Esophagus squamous epithelium (tissue), 4 donors: ENCODE data around the gene CHN2.

Experiments
- CTCF ChIP-seq, 6 experiments: fragments of 450-650 bp in 4 of 6; fragments of 200-600 bp in 2 of 6; sonication (generic) in 2 of 6; IDR thresholded peaks; one replicate each; pipeline ENCODE4 v1.5.1; 2016 to 2019; ENCODE audit warnings: antibody characterized with exemption in 6 of 6, mild to moderate bottlenecking in 4 of 6, moderate library complexity in 4 of 6
- POLR2A ChIP-seq, 4 donors: fragments of 450-650 bp; IDR thresholded peaks; one replicate each; pipeline ENCODE4 v1.6.1; 2017; ENCODE audit warnings: antibody characterized with exemption in 4 of 4, mild to moderate bottlenecking in 4 of 4, moderate library complexity in 3 of 4

GRCh38 chr7:29344334-29344978 is 149.9 kb downstream of the CHN2 start:
- TF ChIP-seq POLR2A (IDR thresholded peaks at IDR 0.05) = no peak
- no peak for TF ChIP-seq CTCF (IDR thresholded peaks at IDR 0.05)
